ENCODE measurements around the gene LRRC40.
"Not testable (repeated sequence)": the region's sequence is repeated elsewhere in the genome, so short reads cannot be mapped to it uniquely, and the experiment has no call there.

LRRC40 gene

DNA sequence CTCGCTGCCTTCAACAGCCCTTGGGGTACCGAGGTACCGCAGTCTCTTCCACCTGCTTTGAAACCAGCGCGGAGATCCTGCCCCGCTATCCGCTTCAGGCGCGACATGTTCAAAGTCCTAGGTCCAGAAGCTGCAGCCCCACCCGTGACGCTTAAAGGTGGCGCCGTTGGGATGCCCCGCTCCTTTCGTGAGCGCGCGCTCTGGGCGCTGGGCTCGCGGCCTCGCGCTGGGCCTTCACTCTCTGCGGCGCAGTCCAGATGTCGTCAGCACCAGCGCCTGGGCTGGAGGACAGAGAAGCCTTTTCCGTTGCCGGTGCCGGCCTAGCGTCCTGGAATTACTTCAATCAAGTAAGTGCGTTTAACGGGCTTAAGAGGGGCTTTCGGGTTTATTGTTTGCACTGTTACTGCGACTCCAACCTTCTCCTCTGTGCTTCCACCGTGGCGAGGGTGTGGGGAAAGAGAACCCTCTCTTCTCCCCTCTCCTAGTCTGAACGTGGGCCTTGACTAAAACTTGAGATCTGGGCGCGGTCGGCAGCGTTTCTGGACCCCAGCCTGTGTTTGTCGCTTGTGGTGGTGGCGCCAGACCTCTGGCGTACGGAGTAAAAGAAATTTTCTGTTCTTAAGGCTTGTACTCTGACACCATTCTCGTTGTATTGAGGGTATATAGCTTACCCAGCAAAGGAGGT is at the start of gene LRRC40:
Gene LRRC40, minus strand, starts transcription at position 146 of the 685 bp plus-strand sequence. Its CDS starts 39 bp downstream, at position 107.
- peak; percentile 94 for DNase-seq

DNA sequence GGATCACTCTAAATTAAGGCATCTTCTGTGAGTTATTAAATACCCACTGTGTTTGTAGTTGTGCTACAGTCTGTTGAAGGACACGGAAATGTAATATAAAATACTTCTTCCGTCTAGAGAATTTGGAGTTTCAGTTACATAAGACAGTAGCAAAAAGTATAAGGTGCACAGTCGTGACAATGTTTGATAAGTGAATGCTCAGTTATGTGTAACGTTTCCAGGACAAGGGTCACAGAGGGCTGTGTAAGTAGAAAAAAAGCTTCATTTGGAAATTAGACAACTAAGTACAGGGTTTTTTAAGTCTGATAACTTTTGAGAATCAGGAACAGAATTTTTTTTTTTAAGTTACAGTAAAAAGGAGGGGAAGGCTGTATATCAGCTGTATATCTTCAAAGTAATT is 43.4 kb upstream of the LRRC40 start:
- DNase-seq = no peak

DNA sequence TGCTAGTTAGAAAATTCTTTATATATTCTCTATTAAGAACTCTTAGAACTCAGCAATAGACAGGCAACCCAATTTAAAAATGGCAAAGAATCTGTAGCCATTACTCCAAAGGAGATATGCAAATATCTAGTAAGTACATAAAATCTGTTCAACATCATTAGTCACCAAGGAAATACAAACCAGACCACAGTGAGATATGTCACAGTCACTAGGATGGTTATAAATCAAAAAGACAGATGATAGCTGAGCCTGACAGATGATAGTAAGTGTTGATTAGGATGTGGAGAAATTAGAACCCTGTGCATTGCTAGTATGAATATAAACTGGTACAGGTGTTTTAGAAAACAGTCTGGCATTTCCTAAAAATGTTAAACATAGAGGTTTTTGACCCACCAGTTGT is 42.4 kb upstream of the LRRC40 start:
- DNase-seq = no peak

DNA sequence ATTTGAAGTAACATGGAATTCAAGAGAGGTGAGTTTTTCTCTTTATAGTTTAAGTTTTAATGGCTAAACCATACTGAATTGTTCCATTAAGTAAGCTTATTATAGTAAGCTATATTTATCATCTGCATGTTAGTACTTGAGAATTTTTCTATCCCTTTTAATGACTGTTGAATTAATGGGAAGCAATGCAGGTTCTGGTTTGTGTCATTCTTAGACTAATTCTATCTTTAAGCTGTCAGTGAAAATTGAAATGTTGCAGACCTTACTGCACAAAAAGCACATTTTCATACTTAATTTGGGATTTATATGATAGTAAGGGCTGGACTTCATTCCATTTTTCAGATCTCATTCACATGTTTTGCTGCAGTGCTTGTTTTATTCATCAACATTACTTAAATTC is 41.7 kb upstream of the LRRC40 start:
- no peak for DNase-seq

DNA sequence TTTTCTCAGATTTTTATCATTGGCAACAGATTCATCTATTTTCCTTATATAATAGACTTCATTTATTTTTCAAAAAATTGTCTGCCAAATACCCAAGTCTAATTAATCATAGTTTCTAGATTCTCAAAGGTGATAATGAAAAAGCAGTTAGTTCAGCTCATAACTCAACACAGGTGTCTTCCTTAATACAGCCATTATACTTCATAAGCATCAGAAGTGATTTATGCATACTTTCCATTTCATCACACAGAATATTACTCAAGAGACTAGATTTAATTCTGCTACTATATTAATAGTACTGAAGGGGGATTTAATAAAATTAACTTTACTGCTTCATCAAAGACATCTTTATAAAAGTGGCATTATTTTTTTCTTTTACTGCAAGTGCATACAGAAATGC is 34.6 kb upstream of the LRRC40 start:
- no peak for DNase-seq

DNA sequence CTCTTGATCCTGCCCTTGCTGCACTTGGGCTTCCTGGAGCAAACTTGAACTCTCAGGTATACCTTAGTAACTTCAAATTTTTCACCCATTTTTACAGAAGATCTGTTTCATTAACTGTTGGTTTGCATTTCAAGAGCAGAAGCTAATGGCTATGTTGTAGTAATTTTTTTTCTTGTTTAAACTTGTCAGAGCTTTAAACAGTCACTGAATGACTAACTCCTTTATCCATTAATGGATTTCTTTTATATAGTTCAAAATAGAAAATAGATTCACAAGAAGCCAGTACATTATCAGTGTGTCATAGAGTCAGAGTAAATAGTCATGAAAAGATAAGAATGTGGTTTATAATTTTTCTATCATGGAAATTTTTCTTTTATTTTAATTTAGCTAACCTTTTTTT is 29.4 kb upstream of the LRRC40 start:
- no peak for DNase-seq

DNA sequence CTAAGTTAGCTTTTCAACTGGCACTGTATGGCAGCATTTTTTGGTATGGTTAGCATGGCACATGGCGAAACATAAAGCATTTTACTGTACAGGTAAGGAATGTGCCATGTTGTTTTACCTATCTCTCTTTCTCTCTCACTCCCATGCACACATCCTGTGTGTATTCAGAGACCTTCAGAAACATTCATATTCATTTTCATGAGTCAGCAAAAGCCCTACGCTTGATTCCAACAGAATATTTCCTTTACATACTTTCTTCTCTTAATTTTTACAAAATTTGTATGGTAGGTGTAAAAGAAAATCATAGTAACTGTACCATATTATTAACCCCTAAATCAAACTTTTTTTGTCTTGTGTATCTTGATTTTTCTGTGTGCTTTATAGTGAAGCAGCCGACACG is 26.1 kb upstream of the LRRC40 start:
- no peak for DNase-seq

DNA sequence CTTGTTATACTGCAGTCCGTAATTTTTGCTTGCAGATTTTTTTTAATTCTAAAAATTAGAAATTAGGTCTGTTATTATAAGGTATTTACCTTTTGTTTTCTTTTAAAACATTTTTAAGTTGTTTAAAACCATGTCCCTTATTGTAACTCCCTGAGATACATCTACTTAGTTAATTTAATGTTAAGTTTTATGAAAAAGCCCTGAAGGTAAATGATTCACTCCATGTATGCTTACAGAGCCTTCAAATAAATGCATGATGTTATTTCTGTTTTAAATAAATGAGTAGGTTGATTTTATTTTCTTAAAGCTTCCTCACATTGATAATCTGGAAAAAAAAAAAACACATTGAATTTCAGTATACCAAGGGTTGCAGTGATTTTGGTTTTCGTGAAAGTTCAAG is 23.3 kb upstream of the LRRC40 start:
- DNase-seq = no peak

DNA sequence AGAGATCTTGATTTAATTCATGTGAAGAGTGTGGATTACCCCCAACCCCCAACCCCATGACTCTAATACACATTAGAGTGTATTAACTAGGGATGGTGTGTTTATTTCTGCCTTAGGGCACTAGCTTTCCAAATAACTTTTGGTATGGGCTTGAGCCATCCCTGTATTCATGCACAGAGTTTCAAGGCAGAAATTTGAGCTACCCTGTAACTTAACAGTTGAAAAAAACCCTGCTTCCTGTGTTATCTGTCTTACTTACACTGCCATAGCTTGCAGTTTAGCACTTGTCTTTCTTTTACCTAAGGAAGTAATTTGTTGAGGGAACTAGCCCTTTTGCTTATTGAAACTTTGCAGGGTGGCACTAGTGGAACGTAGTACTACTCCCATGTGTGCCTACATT is 22.1 kb upstream of the LRRC40 start:
- no peak for DNase-seq

DNA sequence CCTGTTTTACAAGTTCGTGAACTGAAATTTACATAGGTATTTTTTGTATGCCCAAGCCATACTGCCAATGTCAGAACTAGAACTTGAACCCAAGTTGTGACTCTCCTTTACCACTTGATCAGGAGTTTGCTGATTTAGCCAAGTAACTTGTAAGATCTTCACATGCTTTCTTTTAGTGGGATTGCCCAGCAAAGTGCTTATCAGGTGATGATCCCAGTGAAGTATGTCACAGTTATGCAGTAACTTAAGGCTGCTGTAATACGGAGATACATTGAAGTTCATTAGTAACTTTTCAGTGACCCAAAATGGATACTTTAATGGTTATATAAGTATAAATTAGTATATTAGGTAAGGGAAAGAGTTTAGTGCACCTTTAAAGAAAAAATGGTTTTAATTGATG is 19.6 kb upstream of the LRRC40 start:
- no peak for DNase-seq

DNA sequence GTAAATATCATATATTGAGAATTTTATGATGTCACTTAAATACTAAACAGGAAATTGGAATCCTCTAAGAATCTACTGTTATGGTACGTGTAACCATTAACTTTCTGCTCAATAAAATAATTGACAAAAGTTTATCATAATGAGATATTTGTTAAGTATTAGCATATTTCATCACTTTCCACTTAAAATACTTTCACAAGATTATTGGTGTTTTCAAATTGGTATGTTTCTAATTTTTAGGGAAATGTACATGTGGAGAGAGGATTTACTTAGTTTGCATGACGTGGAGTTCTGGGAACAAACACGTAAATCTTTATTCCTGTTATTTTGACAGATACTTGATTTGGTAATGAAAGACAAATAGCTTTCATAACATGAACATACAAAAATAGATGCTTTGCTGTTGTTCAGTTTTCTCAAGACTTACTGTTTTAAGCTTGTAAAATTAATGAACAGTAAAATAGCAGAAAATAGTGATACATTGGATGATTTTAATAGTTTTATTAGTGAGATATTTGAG is 17.4 kb upstream of the LRRC40 start:
- DNase-seq = no peak

DNA sequence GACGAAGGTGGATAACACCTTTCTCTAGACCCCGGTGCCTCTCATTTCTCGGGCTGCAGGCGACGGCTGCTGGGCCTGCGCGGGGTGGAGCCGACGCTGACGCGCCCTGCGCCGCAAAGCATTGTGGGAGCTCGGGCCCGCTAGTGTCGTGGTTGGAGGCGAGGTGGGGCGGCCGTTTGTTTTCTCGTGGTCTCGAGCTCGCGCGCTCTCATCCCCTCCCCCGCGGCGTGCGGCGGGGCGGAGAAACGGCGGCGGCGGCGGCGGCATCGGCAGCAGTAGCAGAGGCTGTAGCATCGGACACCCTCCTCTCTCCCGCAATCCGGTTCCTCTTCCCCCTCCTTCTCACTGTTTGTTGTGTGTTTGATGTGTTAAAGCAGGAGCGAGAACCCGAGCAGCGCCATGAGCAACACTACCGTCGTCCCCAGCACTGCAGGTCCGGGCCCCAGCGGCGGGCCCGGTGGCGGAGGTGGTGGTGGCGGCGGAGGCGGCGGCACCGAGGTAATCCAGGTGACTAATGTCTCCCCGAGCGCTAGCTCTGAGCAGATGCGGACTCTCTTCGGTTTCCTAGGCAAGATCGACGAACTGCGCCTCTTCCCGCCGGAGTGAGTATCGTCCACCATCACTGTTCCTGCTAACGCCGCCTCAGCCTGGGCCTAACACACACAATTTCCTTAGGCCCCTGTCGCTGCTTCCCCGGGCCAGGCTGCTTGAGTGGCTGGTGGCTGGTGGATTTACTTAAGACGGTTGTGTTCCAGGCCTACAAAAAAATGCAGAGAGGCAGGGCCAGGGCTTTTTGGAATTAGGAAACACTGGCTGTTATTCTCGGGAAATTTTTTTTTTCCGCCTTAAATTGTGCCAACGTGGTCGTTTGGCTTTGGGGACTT is 16.1 kb upstream of the LRRC40 start, which contains the start of gene SRSF11:
Gene SRSF11, plus strand, starts transcription at position 143 of the 884 bp plus-strand sequence. Its CDS starts 257 bp downstream, at position 400.
- DNase-seq = peak; percentile 98

DNA sequence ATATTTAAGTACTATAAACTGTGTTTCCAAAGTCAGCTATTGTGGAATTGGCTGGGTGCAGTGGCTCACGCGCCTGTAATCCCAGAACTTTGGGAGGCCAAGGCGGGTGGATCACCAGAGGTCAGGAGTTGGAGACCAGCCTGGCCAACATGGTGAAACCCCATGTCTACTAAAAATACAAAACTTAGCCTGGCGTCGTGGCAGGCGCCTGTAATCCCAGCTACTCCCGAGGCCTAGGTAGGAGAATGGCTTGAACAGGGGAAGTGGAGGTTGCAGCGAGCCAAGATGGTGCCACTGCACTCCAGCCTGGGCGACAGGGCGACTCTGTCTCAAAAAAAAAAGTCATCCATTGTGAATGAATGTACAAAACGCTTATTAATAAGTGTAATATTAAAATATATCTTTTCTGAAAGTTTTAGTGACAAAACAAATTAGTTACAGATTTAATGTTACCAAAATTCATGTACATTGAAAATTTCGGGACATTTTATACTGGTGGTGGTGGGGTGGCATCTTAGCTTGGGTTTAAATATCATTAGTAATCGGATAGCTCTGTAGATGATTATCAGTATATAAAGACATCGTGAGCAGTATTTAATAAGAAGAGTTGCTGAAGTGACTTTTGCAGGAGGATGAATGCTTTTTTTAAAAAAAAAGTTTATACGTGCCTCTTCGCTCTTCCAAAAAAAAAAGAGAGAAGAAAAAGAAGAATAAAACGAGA is 15.3 kb upstream of the LRRC40 start:
- no peak for DNase-seq

DNA sequence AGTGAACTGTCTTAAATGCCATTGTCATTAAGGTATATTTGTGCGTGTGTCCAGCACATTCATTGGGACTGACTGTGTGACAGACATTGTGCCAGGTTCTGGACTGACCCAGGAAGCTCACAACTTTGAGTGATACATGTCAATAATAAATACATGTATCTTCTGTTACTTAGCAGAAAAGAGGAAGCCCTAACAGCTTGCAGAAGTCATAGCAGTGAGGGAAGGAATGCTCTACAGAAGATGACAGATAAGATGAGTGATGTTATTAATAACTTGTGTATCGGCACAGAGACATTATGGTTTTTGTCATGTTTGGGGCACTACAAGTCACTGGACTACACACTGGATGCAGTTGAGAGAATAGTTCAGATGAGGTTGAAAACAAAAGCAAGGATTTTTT is 14.6 kb upstream of the LRRC40 start:
- DNase-seq = no peak

DNA sequence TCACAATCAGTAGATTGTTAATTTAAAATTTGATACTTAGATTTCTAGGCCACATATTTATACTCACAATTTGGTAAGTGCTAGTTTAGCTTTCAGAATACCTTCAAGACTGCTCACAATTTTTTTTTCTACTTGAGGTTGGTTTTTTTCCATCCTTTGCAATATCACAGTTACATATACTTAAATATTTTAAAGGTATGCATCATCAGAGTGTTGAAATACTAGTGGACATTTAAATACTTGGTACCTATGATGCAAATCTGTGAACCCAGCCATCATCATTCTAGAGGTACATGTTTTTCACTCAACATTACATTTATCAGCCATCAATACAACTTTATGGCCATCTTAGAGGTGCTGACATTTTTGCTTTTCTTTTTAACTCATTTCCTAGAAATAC is 6.2 kb upstream of the LRRC40 start:
- no peak for DNase-seq

DNA sequence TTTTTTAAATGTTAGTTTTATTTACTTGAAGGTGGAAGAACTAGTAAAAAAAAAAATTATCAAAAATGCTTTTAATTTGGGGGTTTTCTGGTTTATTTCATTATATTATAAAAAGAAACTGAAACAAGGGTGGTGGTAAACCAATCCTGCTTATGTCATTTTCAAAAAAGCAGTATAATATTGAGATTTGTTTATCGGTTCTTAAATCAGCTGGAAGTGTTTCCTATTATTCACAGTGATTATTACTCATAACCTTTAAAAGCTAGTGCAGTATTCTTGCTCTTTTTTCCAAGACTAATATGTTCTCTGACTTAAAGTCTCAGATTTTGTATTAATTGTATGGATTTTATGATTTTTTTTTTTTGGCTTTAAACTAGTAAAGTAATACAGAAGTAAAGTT is 5.4 kb upstream of the LRRC40 start:
- DNase-seq = no peak

DNA sequence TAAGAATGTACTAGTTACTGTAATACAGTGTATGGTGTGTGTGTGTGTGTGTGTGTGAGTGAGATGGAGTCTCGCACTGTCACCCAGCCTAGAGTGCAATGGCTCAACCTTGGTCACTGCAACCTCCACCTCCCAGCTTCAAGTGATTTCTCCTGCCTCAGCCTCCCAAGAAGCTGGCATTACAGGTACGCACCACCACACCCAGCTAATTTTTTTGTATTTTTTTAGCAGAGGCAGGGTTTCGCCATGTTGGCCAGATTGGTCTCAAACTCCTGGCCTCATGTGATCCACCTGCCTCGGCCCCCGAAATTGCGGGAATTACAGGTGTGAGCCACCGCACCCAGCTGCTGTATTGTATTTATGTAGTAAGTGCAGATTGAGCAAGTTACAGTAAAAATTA is 2.9 kb upstream of the LRRC40 start:
- no peak for DNase-seq

DNA sequence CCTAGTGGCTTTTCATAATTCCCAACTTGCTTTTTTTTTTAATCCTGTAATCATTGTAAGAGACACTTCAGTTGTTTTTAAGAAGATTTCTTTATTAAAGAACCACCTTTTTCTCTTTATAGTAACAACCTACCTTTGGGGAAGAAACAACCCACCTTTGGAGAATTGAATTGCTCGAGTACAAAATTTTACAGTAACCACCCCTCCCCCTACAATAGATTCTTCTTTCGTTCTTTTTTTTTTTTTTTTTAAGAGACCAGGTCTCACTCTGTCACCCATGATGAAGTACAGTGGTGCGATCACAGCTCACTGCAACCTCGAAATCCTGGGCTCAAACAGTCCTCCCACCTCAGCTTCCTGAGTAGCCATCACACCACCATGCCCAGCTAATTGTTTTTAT is 2.1 kb upstream of the LRRC40 start:
- no peak for DNase-seq

DNA sequence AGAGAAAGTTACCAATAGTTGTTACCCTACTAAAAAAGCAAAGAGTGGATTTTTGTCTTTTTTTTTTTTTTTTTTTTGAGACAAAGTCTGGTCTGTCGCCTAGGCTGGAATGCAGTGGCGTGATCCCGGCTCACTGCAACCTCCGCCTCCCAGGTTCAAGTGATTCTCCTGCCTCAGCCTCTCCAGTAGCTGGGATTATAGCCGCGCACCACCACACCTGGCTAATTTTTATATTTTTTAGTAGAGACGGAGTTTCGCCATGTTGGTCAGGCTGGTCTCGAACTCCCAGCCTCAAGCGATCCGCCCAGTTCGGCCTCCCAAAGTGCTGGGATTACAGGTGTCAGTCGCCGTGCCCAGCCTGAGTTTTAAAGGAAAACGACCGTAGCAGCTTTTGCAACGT is 1.5 kb upstream of the LRRC40 start:
- DNase-seq = not testable (repeated sequence)

DNA sequence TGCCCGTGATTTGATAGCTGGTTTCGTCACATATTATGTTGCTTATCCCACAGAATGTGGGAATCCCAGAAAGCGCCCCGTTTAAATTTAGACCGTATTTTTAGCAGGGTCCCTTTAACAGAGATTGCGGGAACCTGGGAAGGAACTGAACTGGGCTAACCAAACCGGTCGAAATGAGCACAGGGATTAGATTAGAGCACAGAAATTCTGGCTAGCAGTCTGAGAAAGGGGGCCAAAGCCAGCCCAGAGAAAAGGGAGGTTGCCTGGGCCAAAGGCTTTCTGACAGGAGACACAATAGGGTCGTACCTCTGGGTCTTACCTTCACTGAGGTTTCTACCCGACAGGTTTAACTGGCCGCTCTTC is 327 bp downstream of the LRRC40 start:
- DNase-seq = no peak

DNA sequence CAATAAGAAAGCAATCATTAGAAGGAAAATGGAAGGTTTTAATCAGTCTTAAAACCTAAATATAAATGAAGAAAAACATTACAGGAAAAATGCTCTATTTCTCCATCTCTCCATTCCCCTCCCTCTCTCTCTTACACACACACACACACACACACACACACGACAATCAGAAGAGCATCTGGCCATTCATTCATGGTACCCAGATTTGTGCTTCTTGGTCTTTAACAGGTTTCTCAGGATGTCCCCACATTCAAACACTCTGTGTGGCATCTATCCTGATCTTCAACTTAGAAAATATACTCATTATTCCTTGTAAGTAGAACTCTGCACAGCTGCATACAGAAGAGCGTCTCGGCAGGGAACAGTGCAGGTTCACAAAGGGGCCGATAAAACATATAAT is 779 bp downstream of the LRRC40 start:
- no peak for DNase-seq

DNA sequence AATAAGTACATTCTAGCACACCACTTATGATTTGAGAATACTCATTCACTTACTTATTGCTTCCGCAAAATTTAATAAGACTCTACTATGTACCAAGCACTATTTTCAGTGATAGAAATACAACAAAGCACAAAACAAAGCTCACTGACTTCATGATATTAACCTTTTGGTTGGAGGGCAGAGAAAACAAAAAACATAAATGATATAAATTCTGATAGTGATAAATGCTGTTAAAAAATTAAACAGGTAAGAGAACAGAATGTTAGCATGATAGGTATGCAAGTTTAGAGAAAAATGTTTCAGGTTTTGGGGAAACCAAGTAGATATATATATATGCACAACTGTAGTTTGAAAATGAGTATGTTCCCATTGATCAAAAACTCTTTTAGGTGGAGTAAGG is 1.2 kb downstream of the LRRC40 start:
- DNase-seq = no peak

DNA sequence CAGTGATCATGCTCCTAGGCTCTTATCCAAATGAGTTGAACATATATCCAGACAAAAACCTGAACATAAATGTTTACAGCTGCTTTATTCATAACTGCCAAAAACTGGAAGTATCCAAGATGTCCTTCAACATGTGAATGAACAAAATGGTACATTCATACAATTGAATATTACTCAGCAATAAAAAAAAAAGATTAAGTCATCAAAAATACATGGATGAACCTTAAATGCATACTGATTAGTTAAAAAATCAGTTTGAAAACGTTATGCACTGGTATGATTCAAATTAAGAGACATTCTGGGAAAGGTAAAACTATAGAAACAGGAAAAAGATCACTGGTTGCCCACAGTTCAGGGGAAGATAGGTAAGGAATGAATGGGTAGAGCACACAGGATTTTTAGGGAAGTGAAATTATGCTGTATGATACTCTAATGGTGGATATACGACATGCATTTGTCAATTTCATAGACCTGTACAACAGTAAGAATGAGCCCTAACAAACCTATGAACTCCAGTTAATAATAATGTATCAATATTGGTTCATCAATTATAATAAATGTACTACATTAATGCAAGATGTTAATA is 3.1 kb downstream of the LRRC40 start:
- DNase-seq = no peak
